Subcutaneous abdominal adipose tissue (tissue), 5 donors: ENCODE data around the gene PIK3C2G.
"Not testable (repeated sequence)": the region's sequence is repeated elsewhere in the genome, so short reads cannot be mapped to it uniquely, and the experiment has no call there.

ENCODE experiments used
- H3K27ac ChIP-seq: one replicate; pipeline ENCODE4 v1.7.0; 2013; ENCODE audit warnings: low read depth, mild to moderate bottlenecking, inconsistent platforms, low read length, moderate library complexity
- H3K27me3 ChIP-seq, 5 donors: one replicate each; pipeline ENCODE4 v1.7.0; 2013; ENCODE audit warnings: low read length in 5 of 5, inconsistent platforms in 1 of 5; ENCODE audit not compliant: control insufficient read depth in 5 of 5, insufficient read depth in 4 of 5
- H3K36me3 ChIP-seq, 5 donors: one replicate each; pipeline ENCODE4 v1.7.0; 2013; ENCODE audit warnings: low read length in 5 of 5; ENCODE audit not compliant: control insufficient read depth in 5 of 5, insufficient read depth in 5 of 5
- H3K4me1 ChIP-seq, 5 donors: one replicate each; pipeline ENCODE4 v1.7.0; 2013; ENCODE audit warnings: low read length in 5 of 5, mild to moderate bottlenecking in 3 of 5, moderate library complexity in 1 of 5; ENCODE audit not compliant: control insufficient read depth in 5 of 5, insufficient read depth in 5 of 5
- H3K4me3 ChIP-seq, 5 donors: one replicate each; pipeline ENCODE4 v1.7.0; 2013; ENCODE audit warnings: low read length in 5 of 5, low read depth in 1 of 5
- H3K9ac ChIP-seq, 5 donors: one replicate each; pipeline ENCODE4 v1.7.0; 2013; ENCODE audit warnings: low read length in 5 of 5, mild to moderate bottlenecking in 4 of 5, moderate library complexity in 3 of 5
- H3K9me3 ChIP-seq, 5 donors: one replicate each; pipeline ENCODE4 v1.7.0; 2013; ENCODE audit warnings: low read length in 5 of 5; ENCODE audit not compliant: control insufficient read depth in 5 of 5
- donor health status: healthy.
- donor health status: healthy.
- donor health status: healthy.
- donor health status: healthy.
- donor health status: healthy.

PIK3C2G gene

GRCh38 chr12:18500160-18500574 is 238.8 kb downstream of the PIK3C2G start:
- not testable (repeated sequence) for H3K27ac ChIP-seq, H3K36me3 ChIP-seq, H3K27me3 ChIP-seq, H3K9ac ChIP-seq, H3K4me3 ChIP-seq, H3K4me1 ChIP-seq, H3K9me3 ChIP-seq

DNA sequence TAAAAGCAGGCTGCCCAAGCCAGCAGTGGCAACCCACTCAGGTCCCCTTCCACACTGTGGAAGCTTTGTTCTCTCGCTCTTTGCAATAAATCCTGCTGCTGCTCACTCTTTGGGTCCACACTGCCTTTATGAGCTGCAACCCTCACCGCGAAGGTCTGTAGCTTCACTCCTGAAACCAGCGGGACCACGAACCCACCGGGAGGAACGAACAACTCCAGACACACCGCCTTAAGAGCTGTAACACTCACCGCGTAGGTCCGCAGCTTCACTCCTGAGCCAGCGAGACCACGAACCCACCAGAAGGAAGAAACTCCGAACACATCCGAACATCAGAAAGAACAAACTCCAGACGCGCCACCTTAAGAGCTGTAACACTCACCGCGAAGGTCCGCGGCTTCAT is 239.4 kb downstream of the PIK3C2G start:
- not testable (repeated sequence) for H3K27me3 ChIP-seq, H3K27ac ChIP-seq, H3K9me3 ChIP-seq, H3K4me3 ChIP-seq, H3K36me3 ChIP-seq, H3K9ac ChIP-seq, H3K4me1 ChIP-seq

- Histone ChIP-seq H3K9me3 (no peaks in the 10 kb centered on the region), H3K27me3 (no peaks in the 10 kb centered on the region), H3K4me3 (no peak overlapping the region), H3K9ac (no peak overlapping the region), H3K27ac (no peak overlapping the region), H3K36me3 (no peaks in the 10 kb centered on the region), H3K4me1 (peaks cover 0 to 3% (median 0%) of the 10 kb centered on the region in 5 donors)
Measured at GRCh38 chr12:18502422-18502968, 241.2 kb downstream of the PIK3C2G start.

GRCh38 chr12:18521461-18521860 is 260.1 kb downstream of the PIK3C2G start:
- Histone ChIP-seq H3K27ac (no peak overlapping the region), H3K36me3 (no peaks in the 10 kb centered on the region), H3K27me3 (no peaks in the 10 kb centered on the region), H3K4me1 (no peaks in the 10 kb centered on the region), H3K4me3 (no peak overlapping the region), H3K9me3 (peaks cover 6 to 27% (median 18%) of the 10 kb centered on the region in 5 donors), H3K9ac (no peak overlapping the region)

- H3K27me3 ChIP-seq: no peaks in the 10 kb centered on the region
- H3K4me3 ChIP-seq: no peak overlapping the region
- H3K9ac ChIP-seq: no peak overlapping the region
- H3K27ac ChIP-seq: no peak overlapping the region
- H3K36me3 ChIP-seq: no peaks in the 10 kb centered on the region
- H3K4me1 ChIP-seq: no peaks in the 10 kb centered on the region
- H3K9me3 ChIP-seq: peaks cover 6 to 27% (median 18%) of the 10 kb centered on the region in 5 donors
Measured at GRCh38 chr12:18522806-18523205, 261.5 kb downstream of the PIK3C2G start.

- H3K36me3 ChIP-seq, H3K4me3 ChIP-seq, H3K9me3 ChIP-seq, H3K27me3 ChIP-seq, H3K27ac ChIP-seq, H3K9ac ChIP-seq: not testable (repeated sequence)
- H3K4me1 ChIP-seq: peaks cover 3 to 12% (median 4%) of the 10 kb centered on the region in 5 donors
Measured at GRCh38 chr12:18542497-18542896, 281.2 kb downstream of the PIK3C2G start.

- Histone ChIP-seq H3K4me1 (peaks cover 3 to 7% (median 4%) of the 10 kb centered on the region in 5 donors), H3K4me3 (no peak overlapping the region)
Measured at GRCh38 chr12:18546399-18546798, 285.1 kb downstream of the PIK3C2G start.

GRCh38 chr12:18549598-18549997 is 288.3 kb downstream of the PIK3C2G start:
- no peak overlapping the region for H3K27ac ChIP-seq
- no peak overlapping the region for H3K4me3 ChIP-seq
- peaks cover 3 to 9% (median 4%) of the 10 kb centered on the region in 5 donors for H3K4me1 ChIP-seq
- no peak overlapping the region for H3K9ac ChIP-seq
- H3K36me3 ChIP-seq: no peaks in the 10 kb centered on the region
- H3K9me3 ChIP-seq: no peaks in the 10 kb centered on the region
- H3K27me3 ChIP-seq: no peaks in the 10 kb centered on the region

More at GRCh38 chr12:18546399-18546798, 285.1 kb downstream of the PIK3C2G start:
- Histone ChIP-seq H3K36me3 (no peaks in the 10 kb centered on the region), H3K9me3 (no peaks in the 10 kb centered on the region), H3K27ac (no peak overlapping the region), H3K9ac (no peak overlapping the region), H3K27me3 (no peaks in the 10 kb centered on the region)

DNA sequence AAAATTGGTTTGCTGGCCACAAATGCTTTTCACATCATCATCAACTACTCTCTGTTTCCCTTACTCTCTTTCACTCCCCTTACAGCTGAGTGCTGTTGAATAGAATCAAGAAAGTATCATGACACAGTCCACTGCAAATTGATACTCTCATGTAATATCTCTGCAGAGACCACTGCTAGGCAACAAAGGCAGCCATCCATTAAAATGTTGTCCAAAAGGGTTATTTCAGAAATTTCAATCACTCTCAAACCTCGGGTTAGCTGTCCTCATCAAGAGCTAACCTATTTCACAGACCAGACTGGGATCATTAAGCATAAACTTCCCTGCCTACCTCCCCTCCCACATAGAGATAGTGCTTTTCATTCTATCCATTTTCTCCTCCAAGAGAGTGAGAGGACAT is 289.8 kb downstream of the PIK3C2G start:
- H3K27ac ChIP-seq: no peak overlapping the region
- no peak overlapping the region for H3K9ac ChIP-seq
- H3K27me3 ChIP-seq: no peaks in the 10 kb centered on the region
- H3K4me3 ChIP-seq: no peak overlapping the region
- peaks cover 3 to 8% (median 3%) of the 10 kb centered on the region in 5 donors for H3K4me1 ChIP-seq
- no peaks in the 10 kb centered on the region for H3K9me3 ChIP-seq
- H3K36me3 ChIP-seq: no peaks in the 10 kb centered on the region

DNA sequence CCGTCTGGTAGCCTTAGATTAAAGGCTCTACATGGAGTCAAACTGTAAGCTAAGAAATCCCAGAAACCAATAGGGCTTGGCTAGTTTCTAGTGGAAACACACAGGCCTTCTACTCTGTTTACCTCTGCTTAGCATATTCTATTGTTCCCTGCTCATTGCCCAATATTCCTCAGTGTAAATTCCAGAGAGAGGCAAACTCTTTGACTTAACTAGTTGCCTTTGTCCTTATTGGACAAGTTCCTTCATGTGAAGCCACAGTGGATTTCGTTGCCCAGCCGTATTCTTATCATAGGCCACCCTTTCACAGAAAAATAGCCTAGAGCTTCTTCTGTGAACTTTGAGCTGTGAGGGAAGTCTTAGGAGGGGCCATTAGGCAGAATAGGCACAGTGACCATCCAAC is 290.4 kb downstream of the PIK3C2G start:
- H3K36me3 ChIP-seq: no peaks in the 10 kb centered on the region
- H3K27me3 ChIP-seq: no peaks in the 10 kb centered on the region
- no peak overlapping the region for H3K27ac ChIP-seq
- no peaks in the 10 kb centered on the region for H3K9me3 ChIP-seq
- no peak overlapping the region for H3K9ac ChIP-seq
- no peak overlapping the region for H3K4me3 ChIP-seq
- H3K4me1 ChIP-seq: peaks cover 0 to 4% (median 0%) of the 10 kb centered on the region in 5 donors

DNA sequence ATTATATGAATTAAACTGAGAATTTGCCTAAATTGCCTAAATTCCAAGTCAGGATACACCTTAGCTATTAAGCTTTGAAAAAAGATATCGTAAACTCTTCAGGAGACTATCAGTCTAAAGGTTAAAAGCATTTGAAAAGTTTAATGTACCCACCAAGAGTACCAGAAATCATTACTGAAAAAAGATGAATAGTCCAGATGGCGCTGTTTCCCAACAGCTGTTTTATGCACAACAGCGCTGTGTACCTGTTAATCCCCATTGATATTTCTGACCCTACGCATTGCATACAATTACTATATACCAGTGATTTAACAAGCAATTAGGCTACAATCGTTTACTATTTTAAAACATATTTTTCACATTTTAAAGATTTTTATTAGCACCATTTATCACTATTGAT is 291.5 kb downstream of the PIK3C2G start:
- no peaks in the 10 kb centered on the region for H3K9me3 ChIP-seq

More for the DNA sequence above, 291.5 kb downstream of the PIK3C2G start:
- Histone ChIP-seq H3K27ac (no peak overlapping the region), H3K27me3 (no peaks in the 10 kb centered on the region), H3K4me1 (peaks cover 0 to 4% (median 0%) of the 10 kb centered on the region in 5 donors), H3K9ac (no peak overlapping the region), H3K36me3 (no peaks in the 10 kb centered on the region), H3K4me3 (no peak overlapping the region)
